Thyroid gland (tissue), 4 donors: ENCODE results near the gene ENSA. TPM values are rescaled to one million over a fixed set of nuclear protein-coding genes. Genes with fewer than 3 reads are reported as not detected.
"Not testable (repeated sequence)": the region's sequence is repeated elsewhere in the genome, so short reads cannot be mapped to it uniquely, and the experiment has no call there.

Source experiments
- DNase-seq, 2 donors: peaks; one replicate each; pipeline ENCODE4 v3.0.0-alpha.2; 2019
- H3K27ac ChIP-seq, 3 donors: fragments of 200-600 bp; sonication (generic); 1 replicate in 2 of 3; 2 replicates in 1 of 3; pipeline ENCODE4 v1.5.1; 2016 to 2019; ENCODE audit warnings: mild to moderate bottlenecking in 1 of 3, moderate library complexity in 1 of 3
- H3K27me3 ChIP-seq: fragments of 200-600 bp; sonication (generic); one replicate; pipeline ENCODE4 v1.5.1; 2019
- H3K36me3 ChIP-seq, 2 donors: fragments of 200-600 bp; sonication (generic); one replicate each; pipeline ENCODE4 v1.5.1; 2016 to 2019
- H3K4me1 ChIP-seq, 2 donors: fragments of 200-600 bp; sonication (generic); one replicate each; pipeline ENCODE4 v1.5.1; 2017 to 2019
- H3K4me3 ChIP-seq, 3 donors: fragments of 200-600 bp; sonication (generic); replicated peaks in 1 of 3; 1 replicate in 2 of 3; 2 replicates in 1 of 3; pipeline ENCODE4 v1.5.1; 2016; ENCODE audit warnings: mild to moderate bottlenecking in 1 of 3
- H3K9me3 ChIP-seq: fragments of 200-600 bp; sonication (generic); one replicate; pipeline ENCODE4 v1.5.1; 2017
- CTCF ChIP-seq, 6 experiments: fragments of 200-600 bp in 3 of 6; fragments of 450-650 bp in 3 of 6; sonication (generic) in 3 of 6; IDR thresholded peaks; one replicate each; pipeline ENCODE4 v1.5.1; 2016 to 2019; ENCODE audit warnings: antibody characterized with exemption in 6 of 6, mild to moderate bottlenecking in 2 of 6, inconsistent platforms in 1 of 6, moderate library complexity in 1 of 6
- POLR2A ChIP-seq, 2 donors: fragments of 450-650 bp; IDR thresholded peaks; one replicate each; pipeline ENCODE4 v1.6.1; 2017; ENCODE audit warnings: antibody characterized with exemption in 2 of 2, mild to moderate bottlenecking in 2 of 2, moderate library complexity in 1 of 2
- WGBS, 2 donors: methylation state at CpG; one replicate each; pipeline ENCODE4 v1.1.5; 2017; 5-methylcytosine and 5-hydroxymethylcytosine counted together
- intact Hi-C: fragments of 100-400 bp; cut with DNase I; formaldehyde crosslinking; loops from one replicate; pipeline ENCODE4 v1.15.1; 2023
- total RNA-seq, 4 donors: library from RNA; depleted of rRNA; stranded (reverse); fragments of >200 nt; gene quantifications; one replicate each; pipeline ENCODE4 v1.2.3, GENCODE V29; 2016

The ENSA gene
- total RNA-seq, 4 donors from 2014 or later = 183 to 292 (median 218) TPM

GRCh38 chr1:150626150-150626549 lies 3.3 kb downstream of the ENSA start:
- Histone ChIP-seq H3K9me3 (no peaks in the 10 kb centered on the region), H3K4me1 (peaks cover 20 to 29% of the 10 kb centered on the region in 2 donors), H3K27ac (no peak overlapping the region), H3K4me3 (no peak overlapping the region), H3K36me3 (peaks cover 37 to 51% of the 10 kb centered on the region in 2 donors), H3K27me3 (no peaks in the 10 kb centered on the region)
- TF ChIP-seq CTCF (IDR thresholded peaks at IDR 0.05) (no peak), POLR2A (IDR thresholded peaks at IDR 0.05) (no peak)
- intact Hi-C loops = no loop called here
- 89 to 97% methylated on average over 2 of the region's 2 CpGs for WGBS, 2 donors
- no peak for DNase-seq

- H3K4me3 ChIP-seq, H3K27ac ChIP-seq, H3K9me3 ChIP-seq, DNase-seq, H3K27me3 ChIP-seq: not testable (repeated sequence)
- Histone ChIP-seq H3K36me3 (peaks cover 37 to 55% of the 10 kb centered on the region in 2 donors), H3K4me1 (peaks cover 28 to 45% of the 10 kb centered on the region in 2 donors)
- WGBS, 2 donors = 86 to 90% methylated on average over 1 of the region's 1 CpG
- intact Hi-C loops = loop anchor here (5.0 kb wide), 1 partner anchor 67 kb away; no protein-coding TSS in a partner anchor
Observed at GRCh38 chr1:150624546-150624945, 4.9 kb downstream of the ENSA start.

GRCh38 chr1:150624134-150624533 lies 5.3 kb downstream of the ENSA start:
- H3K4me3 ChIP-seq, DNase-seq, H3K9me3 ChIP-seq, H3K27me3 ChIP-seq: not testable (repeated sequence)
- peaks cover 37 to 55% of the 10 kb centered on the region in 2 donors for H3K36me3 ChIP-seq
- intact Hi-C loops = loop anchor here (5.0 kb wide), 1 partner anchor 67 kb away; no protein-coding TSS in a partner anchor
- peaks cover 31 to 49% of the 10 kb centered on the region in 2 donors for H3K4me1 ChIP-seq
- peak overlapping the region in 1 of 3 donors; percentile 73 for H3K27ac ChIP-seq
- WGBS, 2 donors = 94 to 100% methylated on average over 1 of the region's 1 CpG

- DNase-seq = peak in 1 of 2 donors; percentile 22
- peak overlapping the region in 2 of 3 donors; percentile 70 to 73 for H3K27ac ChIP-seq
- no peak for TF ChIP-seq POLR2A (IDR thresholded peaks at IDR 0.05)
- no peak for TF ChIP-seq CTCF (IDR thresholded peaks at IDR 0.05)
- H3K4me3 ChIP-seq = no peak overlapping the region
- peaks cover 37 to 62% of the 10 kb centered on the region in 2 donors for H3K36me3 ChIP-seq
- intact Hi-C loops = loop anchor here (5.0 kb wide), 1 partner anchor 65 kb away; no protein-coding TSS in a partner anchor
- 61 to 72% methylated on average over 8 of the region's 8 CpGs for WGBS, 2 donors
- H3K27me3 ChIP-seq = no peaks in the 10 kb centered on the region
- no peaks in the 10 kb centered on the region for H3K9me3 ChIP-seq
- peaks cover 22 to 40% of the 10 kb centered on the region in 2 donors for H3K4me1 ChIP-seq
Observed at GRCh38 chr1:150622303-150622975, 7.0 kb downstream of the ENSA start.

- Histone ChIP-seq H3K27me3 (no peaks in the 10 kb centered on the region), H3K4me1 (peaks cover 22 to 40% of the 10 kb centered on the region in 2 donors), H3K36me3 (peaks cover 33 to 55% of the 10 kb centered on the region in 2 donors), H3K4me3 (no peak overlapping the region), H3K9me3 (no peaks in the 10 kb centered on the region), H3K27ac (peak overlapping the region; percentile 22 to 73 (median 70))
- intact Hi-C loops = loop anchor here (5.0 kb wide), 1 partner anchor 64 kb away; no protein-coding TSS in a partner anchor
- WGBS, 2 donors = 70 to 76% methylated on average over 8 of the region's 8 CpGs
- DNase-seq = peak; percentile 40 to 45
- TF ChIP-seq CTCF (IDR thresholded peaks at IDR 0.05) (peak; percentile 31 to 68 (median 60)), POLR2A (IDR thresholded peaks at IDR 0.05) (no peak)
Observed at GRCh38 chr1:150621497-150622302, 7.7 kb downstream of the ENSA start.
